ENCODE results near the gene PCGF2.

The PCGF2 gene

GRCh38 chr17:38711792-38712571 is 36.2 kb downstream of the PCGF2 start:
- no peak for DNase-seq (ENCODE audit: extremely low read depth, insufficient read length)
- no peak for TF ChIP-seq CTCF (IDR thresholded peaks at IDR 0.05; ENCODE audit: insufficient read depth, low read length, poor library complexity, severe bottlenecking)
- no peaks in the 10 kb centered on the region for H3K27me3 ChIP-seq (replicated peaks; ENCODE audit: control insufficient read depth, insufficient read depth, low read length)
- H3K4me3 ChIP-seq (replicated peaks; ENCODE audit: low read depth, low read length) = no peak overlapping the region
- peaks cover 52% of the 10 kb centered on the region for H3K36me3 ChIP-seq (ENCODE audit: control insufficient read depth, insufficient read depth, low read length)

GRCh38 chr17:38710985-38711384 is 37.2 kb downstream of the PCGF2 start:
- no peak for TF ChIP-seq CTCF (IDR thresholded peaks at IDR 0.05; ENCODE audit: insufficient read depth, low read length, poor library complexity, severe bottlenecking)
- Histone ChIP-seq H3K27me3 (replicated peaks; ENCODE audit: control insufficient read depth, insufficient read depth, low read length) (no peaks in the 10 kb centered on the region), H3K4me3 (replicated peaks; ENCODE audit: low read depth, low read length) (no peak overlapping the region), H3K36me3 (ENCODE audit: control insufficient read depth, insufficient read depth, low read length) (peaks cover 45% of the 10 kb centered on the region)
- DNase-seq (ENCODE audit: extremely low read depth, insufficient read length) = no peak

GRCh38 chr17:38710604-38710962 is 37.6 kb downstream of the PCGF2 start:
- Histone ChIP-seq H3K4me3 (replicated peaks; ENCODE audit: low read depth, low read length) (no peak overlapping the region), H3K27me3 (replicated peaks; ENCODE audit: control insufficient read depth, insufficient read depth, low read length) (no peaks in the 10 kb centered on the region), H3K36me3 (ENCODE audit: control insufficient read depth, insufficient read depth, low read length) (peaks cover 42% of the 10 kb centered on the region)
- no peak for TF ChIP-seq CTCF (IDR thresholded peaks at IDR 0.05; ENCODE audit: insufficient read depth, low read length, poor library complexity, severe bottlenecking)
- DNase-seq (ENCODE audit: extremely low read depth, insufficient read length) = no peak

GRCh38 chr17:38709864-38710603 is 38.1 kb downstream of the PCGF2 start:
- no peak for TF ChIP-seq CTCF (IDR thresholded peaks at IDR 0.05; ENCODE audit: insufficient read depth, low read length, poor library complexity, severe bottlenecking)
- no peak for DNase-seq (ENCODE audit: extremely low read depth, insufficient read length)
- H3K4me3 ChIP-seq (replicated peaks; ENCODE audit: low read depth, low read length) = no peak overlapping the region
- no peaks in the 10 kb centered on the region for H3K27me3 ChIP-seq (replicated peaks; ENCODE audit: control insufficient read depth, insufficient read depth, low read length)
- H3K36me3 ChIP-seq (ENCODE audit: control insufficient read depth, insufficient read depth, low read length) = peaks cover 37% of the 10 kb centered on the region

- no peaks in the 10 kb centered on the region for H3K27me3 ChIP-seq (replicated peaks; ENCODE audit: control insufficient read depth, insufficient read depth, low read length)
- H3K4me3 ChIP-seq (replicated peaks; ENCODE audit: low read depth, low read length) = no peak overlapping the region
- H3K36me3 ChIP-seq (ENCODE audit: control insufficient read depth, insufficient read depth, low read length) = peaks cover 35% of the 10 kb centered on the region
- TF ChIP-seq CTCF (IDR thresholded peaks at IDR 0.05; ENCODE audit: insufficient read depth, low read length, poor library complexity, severe bottlenecking) = no peak
- no peak for DNase-seq (ENCODE audit: extremely low read depth, insufficient read length)
Observed at GRCh38 chr17:38709104-38709820, 38.9 kb downstream of the PCGF2 start.

Measured in GM06990 (cell line).